SK-N-MC (cell line): ENCODE data around the gene TMEM225B.

Source experiments
- EZH2 ChIP-seq: fragments of 200-600 bp; sonication (generic); IDR thresholded peaks from one replicate; pipeline ENCODE4 v1.6.1; 2017; ENCODE audit warnings: antibody characterized with exemption
- FOXP2 ChIP-seq: optimal IDR thresholded peaks from 2 replicates; pipeline ENCODE3; 2011; ENCODE audit warnings: mild to moderate bottlenecking, moderate library complexity; ENCODE audit not compliant: insufficient read depth; ENCODE audit errors: extremely low read length, control extremely low read depth
- POLR2AphosphoS5 ChIP-seq: IDR thresholded peaks from 2 replicates; pipeline ENCODE4 v1.6.1; 2012; ENCODE audit warnings: mild to moderate bottlenecking, low read depth, low read length, borderline replicate concordance

GRCh38 chr7:99579956-99580777 is 17.9 kb upstream of the TMEM225B start:
- TF ChIP-seq EZH2 (no peak), POLR2AphosphoS5 (no peak; the same call in 1 of the 2 replicates), FOXP2 (no peak)
